Stimulated activated memory B cell treated with anti-CD40 and anti-IgM and Interleukin-4, amounts not matched to agents 10 μg/mL and 1 μg/mL and 100 μg/mL, for 72 hours (primary cell): ENCODE results near the gene BTNL9.
"Not testable (repeated sequence)": the region's sequence is repeated elsewhere in the genome, so short reads cannot be mapped to it uniquely, and the experiment has no call there.

Experiments used
- ATAC-seq: fragments of 150-1000 bp; cut with Tn5 transposase; 2 replicates; pipeline ENCODE4 v1.10.0; 2021
- H3K27ac Mint-ChIP-seq: one replicate; pipeline ENCODE4 v1.8.0; 2022; ENCODE audit warnings: mild to moderate bottlenecking, mixed read lengths
- H3K27me3 Mint-ChIP-seq: one replicate; pipeline ENCODE4 v1.8.0; 2022; ENCODE audit warnings: mixed read lengths
- H3K36me3 Mint-ChIP-seq: one replicate; pipeline ENCODE4 v1.8.0; 2022; ENCODE audit warnings: mixed read lengths
- H3K4me1 Mint-ChIP-seq: one replicate; pipeline ENCODE4 v1.8.0; 2022; ENCODE audit warnings: mixed read lengths
- H3K4me3 Mint-ChIP-seq: one replicate; pipeline ENCODE4 v1.8.0; 2022; ENCODE audit warnings: mild to moderate bottlenecking, moderate library complexity, mixed read lengths
- H3K9me3 Mint-ChIP-seq: one replicate; pipeline ENCODE4 v1.8.0; 2022; ENCODE audit warnings: mixed read lengths

The BTNL9 gene

DNA sequence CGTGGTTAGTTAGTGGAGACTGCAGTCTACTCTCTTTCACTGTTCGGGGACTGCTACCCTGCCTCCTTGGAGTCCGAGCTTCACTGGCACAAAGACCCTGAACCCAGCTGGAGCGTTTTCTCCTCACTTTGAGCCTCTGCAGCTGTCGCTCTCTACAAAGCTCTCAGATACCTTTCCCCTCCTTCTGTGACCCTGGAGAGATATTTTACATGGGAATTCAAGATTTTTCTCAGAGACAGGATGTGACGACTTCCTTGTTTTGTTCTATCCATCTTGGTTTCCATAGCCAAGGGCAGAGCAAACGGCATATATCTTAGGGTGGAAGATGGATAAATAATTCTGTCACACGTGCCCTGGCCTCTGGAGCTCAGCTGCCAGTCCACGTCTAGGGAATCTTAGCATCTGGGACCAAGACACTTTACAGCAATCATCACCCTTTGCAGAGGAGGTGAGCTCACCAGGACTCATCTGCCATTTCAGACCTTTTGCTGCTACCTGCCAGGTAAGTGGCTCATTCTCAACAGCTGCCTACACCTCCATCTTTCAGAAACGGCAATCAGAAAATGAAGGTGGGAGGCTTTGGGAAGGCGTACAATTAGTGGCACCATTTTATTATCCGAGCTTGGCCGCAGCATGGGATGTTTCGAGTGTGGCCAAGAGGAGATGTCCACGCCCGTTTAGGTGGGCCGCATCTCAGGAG, at the start of gene BTNL9:
BTNL9 (plus strand) TSS at position 336 of the 700 bp plus-strand sequence. CDS start 5,224 bp downstream, outside the sequence.
- Mint-ChIP-seq H3K27ac (no peak within 1 kb of the TSS), H3K27me3 (peaks cover 49% of the 10 kb centered on the region), H3K4me1 (peaks cover 10% of the 10 kb centered on the region), H3K4me3 (no peak within 1 kb of the TSS), H3K9me3 (no peaks in the 10 kb centered on the region), H3K36me3 (no peaks in the 10 kb centered on the region)
- ATAC-seq, result no peak

GRCh38 chr5:180990882-180991242, 49.2 kb upstream of the BTNL9 start:
- no peaks in the 10 kb centered on the region for H3K4me1 Mint-ChIP-seq
- H3K9me3 Mint-ChIP-seq, result peaks cover 5% of the 10 kb centered on the region
- no peak overlapping the region for H3K4me3 Mint-ChIP-seq
- no peaks in the 10 kb centered on the region for H3K27me3 Mint-ChIP-seq
- ATAC-seq, result no peak
- H3K27ac Mint-ChIP-seq, result peak overlapping the region; percentile 17
- H3K36me3 Mint-ChIP-seq, result no peaks in the 10 kb centered on the region

DNA sequence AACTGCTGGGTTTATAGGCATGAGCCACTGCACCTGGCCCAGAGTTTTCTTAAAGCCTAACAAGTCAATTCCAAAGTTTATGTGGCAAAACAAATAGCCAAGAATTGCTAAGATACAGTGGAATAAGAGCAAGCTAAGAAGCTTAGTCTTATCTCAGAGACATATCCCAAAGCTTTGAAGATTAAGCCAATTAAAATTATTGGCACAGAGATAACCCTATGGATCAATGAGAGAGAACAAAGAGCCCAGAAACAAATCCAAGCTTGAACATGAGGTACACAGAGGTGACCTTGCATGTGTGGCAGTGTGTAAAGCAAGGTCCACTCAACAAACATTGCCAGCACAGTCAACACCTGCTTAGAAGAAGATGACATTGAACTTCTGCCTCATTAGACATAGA, 38.1 kb upstream of the BTNL9 start:
- H3K4me3 Mint-ChIP-seq, result no peak overlapping the region
- ATAC-seq, result no peak
- H3K9me3 Mint-ChIP-seq, result no peaks in the 10 kb centered on the region
- H3K36me3 Mint-ChIP-seq, result no peaks in the 10 kb centered on the region
- no peaks in the 10 kb centered on the region for H3K4me1 Mint-ChIP-seq
- H3K27ac Mint-ChIP-seq, result no peak overlapping the region
- peaks cover 16% of the 10 kb centered on the region for H3K27me3 Mint-ChIP-seq

DNA sequence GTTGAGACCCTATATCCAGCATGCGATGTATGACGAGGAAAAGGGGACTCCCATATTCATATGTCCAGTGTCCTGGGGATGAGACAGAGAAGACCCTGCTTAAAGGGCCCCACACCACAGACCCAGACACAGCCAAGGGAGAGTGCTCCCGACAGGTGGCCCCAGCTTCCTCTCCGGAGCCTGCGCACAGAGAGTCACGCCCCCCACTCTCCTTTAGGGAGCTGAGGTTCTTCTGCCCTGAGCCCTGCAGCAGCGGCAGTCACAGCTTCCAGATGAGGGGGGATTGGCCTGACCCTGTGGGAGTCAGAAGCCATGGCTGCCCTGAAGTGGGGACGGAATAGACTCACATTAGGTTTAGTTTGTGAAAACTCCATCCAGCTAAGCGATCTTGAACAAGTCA, 34.3 kb upstream of the BTNL9 start:
- ATAC-seq, result no peak
- H3K27me3 Mint-ChIP-seq, result peaks cover 9% of the 10 kb centered on the region
- H3K4me3 Mint-ChIP-seq, result no peak overlapping the region
- no peak overlapping the region for H3K27ac Mint-ChIP-seq
- H3K36me3 Mint-ChIP-seq, result no peaks in the 10 kb centered on the region
- no peaks in the 10 kb centered on the region for H3K9me3 Mint-ChIP-seq
- no peaks in the 10 kb centered on the region for H3K4me1 Mint-ChIP-seq

- ATAC-seq, result no peak
- Mint-ChIP-seq H3K9me3 (no peaks in the 10 kb centered on the region), H3K4me3 (no peak overlapping the region), H3K36me3 (no peaks in the 10 kb centered on the region), H3K27ac (no peak overlapping the region), H3K4me1 (peaks cover 10% of the 10 kb centered on the region), H3K27me3 (peaks cover 9% of the 10 kb centered on the region)
Observed at GRCh38 chr5:181008136-181008535, 31.9 kb upstream of the BTNL9 start.

GRCh38 chr5:181010018-181010417, 30.0 kb upstream of the BTNL9 start:
- H3K27me3 Mint-ChIP-seq, H3K27ac Mint-ChIP-seq, ATAC-seq, H3K4me3 Mint-ChIP-seq, H3K36me3 Mint-ChIP-seq, H3K9me3 Mint-ChIP-seq: not testable (repeated sequence)
- H3K4me1 Mint-ChIP-seq, result peaks cover 10% of the 10 kb centered on the region

GRCh38 chr5:181014654-181015053, 25.4 kb upstream of the BTNL9 start:
- not testable (repeated sequence) for H3K36me3 Mint-ChIP-seq, H3K9me3 Mint-ChIP-seq, H3K27ac Mint-ChIP-seq, H3K27me3 Mint-ChIP-seq, ATAC-seq, H3K4me3 Mint-ChIP-seq
- peaks cover 10% of the 10 kb centered on the region for H3K4me1 Mint-ChIP-seq

DNA sequence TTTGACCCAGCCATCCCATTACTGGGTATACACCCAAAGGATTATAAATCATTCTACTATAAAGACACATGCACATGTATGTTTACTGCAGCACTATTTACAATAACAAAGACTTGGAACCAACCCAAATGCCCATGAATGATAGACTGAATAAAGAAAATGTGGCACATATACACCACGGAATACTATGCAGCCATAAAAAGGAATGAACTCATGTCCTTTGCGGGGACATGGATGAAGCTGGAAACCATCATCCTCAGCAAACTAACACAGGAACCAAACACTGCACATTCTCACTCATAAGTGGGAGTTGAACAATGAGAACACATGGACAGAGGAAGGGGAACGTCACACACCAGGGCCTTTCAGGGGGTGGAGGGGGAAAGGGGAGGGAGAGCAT, 22.6 kb upstream of the BTNL9 start:
- not testable (repeated sequence) for H3K4me3 Mint-ChIP-seq, H3K27ac Mint-ChIP-seq, ATAC-seq, H3K36me3 Mint-ChIP-seq, H3K4me1 Mint-ChIP-seq, H3K27me3 Mint-ChIP-seq, H3K9me3 Mint-ChIP-seq

- no peaks in the 10 kb centered on the region for H3K4me1 Mint-ChIP-seq
- peaks cover 16% of the 10 kb centered on the region for H3K9me3 Mint-ChIP-seq
- H3K4me3 Mint-ChIP-seq, result no peak overlapping the region
- peaks cover 4% of the 10 kb centered on the region for H3K36me3 Mint-ChIP-seq
- ATAC-seq, result no peak
- H3K27me3 Mint-ChIP-seq, result peaks cover 33% of the 10 kb centered on the region
- H3K27ac Mint-ChIP-seq, result no peak overlapping the region
Observed at GRCh38 chr5:181020688-181021087, 19.4 kb upstream of the BTNL9 start.

GRCh38 chr5:181024245-181025064, 15.6 kb upstream of the BTNL9 start:
- peaks cover 4% of the 10 kb centered on the region for H3K36me3 Mint-ChIP-seq
- no peak overlapping the region for H3K4me3 Mint-ChIP-seq
- ATAC-seq, result no peak
- no peaks in the 10 kb centered on the region for H3K4me1 Mint-ChIP-seq
- peaks cover 45% of the 10 kb centered on the region for H3K27me3 Mint-ChIP-seq
- peaks cover 16% of the 10 kb centered on the region for H3K9me3 Mint-ChIP-seq
- no peak overlapping the region for H3K27ac Mint-ChIP-seq

GRCh38 chr5:181027452-181028031, 12.5 kb upstream of the BTNL9 start:
- peaks cover 12% of the 10 kb centered on the region for H3K9me3 Mint-ChIP-seq
- peaks cover 4% of the 10 kb centered on the region for H3K36me3 Mint-ChIP-seq
- H3K27me3 Mint-ChIP-seq, result peaks cover 45% of the 10 kb centered on the region
- H3K4me3 Mint-ChIP-seq, result no peak overlapping the region
- no peak for ATAC-seq
- H3K27ac Mint-ChIP-seq, result no peak overlapping the region
- no peaks in the 10 kb centered on the region for H3K4me1 Mint-ChIP-seq

DNA sequence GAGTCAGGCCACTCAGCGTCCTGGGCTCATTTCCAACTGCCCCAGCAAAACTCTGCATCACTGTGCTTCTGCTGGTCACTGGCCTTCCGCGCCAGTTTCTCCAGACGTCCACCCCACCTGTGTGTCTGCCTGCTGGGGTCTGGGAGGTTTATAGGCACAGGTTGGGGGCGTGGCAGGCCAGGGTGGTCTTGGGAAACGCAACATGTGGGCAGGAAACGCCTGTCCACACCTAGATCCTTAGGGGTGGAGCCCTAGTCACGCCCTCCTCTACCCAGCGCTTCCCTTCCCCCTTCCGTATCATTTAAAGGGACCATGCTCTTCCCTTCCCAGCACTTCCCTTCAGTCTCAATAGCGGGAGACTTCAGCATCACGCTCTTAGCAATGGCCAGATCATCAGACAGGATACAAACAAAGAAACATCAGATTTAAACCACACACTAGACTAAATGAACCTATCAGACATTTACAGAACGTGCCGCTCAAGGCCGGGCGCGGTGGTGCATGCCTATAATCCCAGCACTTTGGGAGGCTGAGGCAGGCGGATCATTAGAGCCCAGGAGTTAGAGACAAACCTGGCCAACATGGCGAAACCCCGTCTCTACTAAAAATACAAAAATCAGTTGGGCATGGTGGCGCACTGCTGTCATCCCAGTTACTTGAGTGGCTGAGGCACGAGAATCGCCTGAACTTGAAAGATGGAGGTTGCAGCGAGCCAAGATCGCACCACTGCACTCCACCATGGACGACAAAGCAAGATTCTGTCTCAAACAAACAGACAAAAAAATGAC, 11.8 kb upstream of the BTNL9 start:
- H3K9me3 Mint-ChIP-seq, result peaks cover 8% of the 10 kb centered on the region
- H3K27ac Mint-ChIP-seq, result no peak overlapping the region
- H3K4me1 Mint-ChIP-seq, result no peaks in the 10 kb centered on the region
- no peak overlapping the region for H3K4me3 Mint-ChIP-seq
- H3K27me3 Mint-ChIP-seq, result peaks cover 38% of the 10 kb centered on the region
- no peaks in the 10 kb centered on the region for H3K36me3 Mint-ChIP-seq
- ATAC-seq, result no peak

- H3K27ac Mint-ChIP-seq, result no peak overlapping the region
- no peaks in the 10 kb centered on the region for H3K36me3 Mint-ChIP-seq
- no peaks in the 10 kb centered on the region for H3K4me1 Mint-ChIP-seq
- H3K4me3 Mint-ChIP-seq, result no peak overlapping the region
- peak; percentile 24 for ATAC-seq
- H3K27me3 Mint-ChIP-seq, result peaks cover 11% of the 10 kb centered on the region
- peaks cover 6% of the 10 kb centered on the region for H3K9me3 Mint-ChIP-seq
Observed at GRCh38 chr5:181031716-181032115, 8.3 kb upstream of the BTNL9 start.

GRCh38 chr5:181035991-181036815, 3.9 kb upstream of the BTNL9 start:
- Mint-ChIP-seq H3K4me1 (no peaks in the 10 kb centered on the region), H3K27ac (no peak overlapping the region), H3K36me3 (no peaks in the 10 kb centered on the region), H3K27me3 (peaks cover 36% of the 10 kb centered on the region), H3K9me3 (peaks cover 6% of the 10 kb centered on the region), H3K4me3 (no peak overlapping the region)
- ATAC-seq, result no peak
